Pancreas (tissue), 10 donors: ENCODE measurements around the gene PHAF1. TPM values are rescaled to one million over a fixed set of nuclear protein-coding genes. Genes with fewer than 3 reads are reported as not detected.

Experiments
- ATAC-seq, 4 donors: fragments of 200-7000 bp; cut with Tn5 transposase; one replicate each; pipeline versions ENCODE4 v1.8.0 to v1.9.1; 2020; ENCODE audit warnings: mild to moderate bottlenecking in 4 of 4, moderate library complexity in 4 of 4
- DNase-seq, 6 donors: peaks; one replicate each; pipeline ENCODE4 v3.0.0-alpha.2; 2020
- FAIRE-seq: peaks from 2 replicates; lab custom pipeline; 2012; peaks lifted over from hg19 to GRCh38; lab: Jason Lieb, UNC
- H3K27ac ChIP-seq, 4 donors: fragments of 200-600 bp; sonication (generic); 1 replicate in 3 of 4; 2 replicates in 1 of 4; pipeline versions ENCODE4 v1.5.0 to v1.8.0; 2020
- H3K27me3 ChIP-seq, 4 donors: fragments of 200-600 bp; one replicate each; pipeline ENCODE4 v1.8.0; 2021
- H3K36me3 ChIP-seq, 3 donors: fragments of 200-600 bp; sonication (generic) in 1 of 3; one replicate each; pipeline versions ENCODE4 v1.5.0 to v1.8.0; 2020 to 2021
- H3K4me1 ChIP-seq, 3 donors: fragments of 200-600 bp; one replicate each; pipeline ENCODE4 v1.8.0; 2021
- H3K4me3 ChIP-seq, 4 donors: fragments of 200-600 bp; sonication (generic) in 2 of 4; one replicate each; pipeline versions ENCODE4 v1.5.0 to v1.8.0; 2020 to 2021
- H3K9me3 ChIP-seq, 4 donors: fragments of 200-600 bp; one replicate each; pipeline ENCODE4 v1.8.0; 2021
- WGBS, 2 donors: extraction: QIAGEN DNeasy Blood & Tissue Kit; methylation state at CpG; one replicate each; pipeline ENCODE4 v1.1.7; 2013; 5-methylcytosine and 5-hydroxymethylcytosine counted together
- intact Hi-C, 3 donors: fragments of 100-400 bp; cut with DNase I; formaldehyde crosslinking; loops; one replicate each; pipeline versions ENCODE4 v1.11.1 to v1.14.2; 2022
- polyA plus RNA-seq, 2 donors: library from polyadenylated mRNA; stranded (reverse); fragments of 200-250 nt; gene quantifications; one replicate each; pipeline ENCODE4 v1.2.3, GENCODE V29; 2013
- total RNA-seq, 6 donors: library from RNA; stranded (reverse); fragmentation: NEBNext Ultra II Directional in 4 of 6; extraction: Animal tissue kit (Norgen Biotek cat#: 25700) in 4 of 6; gene quantifications; one replicate each; pipeline versions ENCODE4 v1.2.1 to v1.2.4, GENCODE V29; 2021 to 2023
- TF ChIP-seq, protein P1 (sequence below), 4 donors: fragments of 200-600 bp; sonication (generic) in 3 of 4; IDR thresholded peaks; one replicate each; pipeline versions ENCODE4 v1.5.0 to v1.8.0; 2021; ENCODE audit warnings: antibody characterized with exemption in 4 of 4
- donor health status: healthy with polysubstance abuse.
- donor health status: DM: no; HTN: no; CAD: no; lungs with moderate emphysema.
- donor health status: DM: no; HTN: no; CAD: no.
- donor health status: control.
- donor health status: control.
- donor health status: Bipolar disorder and iron deficiency.
- donor health status: DM: yes; HTN: yes; CAD: no.
- donor health status: DM: no; HTN: no; CAD: no.
- donor health status: DM: no; HTN: no; CAD: no.
- donor health status: DM: yes; HTN: yes; CAD: no.

Gene PHAF1
- total and polyA plus RNA-seq, 8 donors = 2.8 to 8.9 (median 4.9) TPM

- DNase-seq (no peak), ATAC-seq (no peak)
- 85 to 92% methylated on average over 4 of the region's 4 CpGs for WGBS, 2 donors
Measured at GRCh38 chr16:67091906-67092566, 17.7 kb upstream of the PHAF1 start.

DNA sequence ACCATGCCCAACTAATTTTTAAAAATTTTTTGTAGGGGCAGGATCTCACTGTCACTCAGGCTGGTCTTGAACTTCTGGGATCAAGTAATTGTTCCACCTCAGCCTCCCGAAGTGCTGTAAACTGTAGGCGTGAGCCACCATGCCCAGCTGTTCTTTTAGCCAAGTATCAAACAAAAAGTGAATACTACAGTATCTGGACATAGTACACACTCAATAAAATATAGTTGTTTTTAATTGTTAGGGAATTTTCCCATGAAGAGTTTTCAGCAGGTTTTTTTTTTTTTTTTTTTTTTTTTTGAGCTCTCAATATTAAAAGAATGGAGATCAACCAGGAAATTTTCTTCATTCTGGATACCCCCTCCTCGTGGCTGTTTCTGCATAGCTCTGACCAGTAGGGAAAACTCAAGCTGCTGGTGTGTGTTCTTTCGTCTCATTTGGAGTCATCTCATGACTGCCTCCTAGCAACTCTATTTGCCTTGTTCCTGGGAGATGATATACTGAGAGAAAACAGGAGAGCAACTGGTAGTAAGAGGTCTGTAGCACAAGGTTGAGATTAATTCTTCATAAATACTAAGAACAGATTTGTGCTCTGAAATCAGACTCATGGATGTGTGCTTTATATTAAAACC lies 16.5 kb upstream of the PHAF1 start:
- intact Hi-C loops = no loop called here
- DNase-seq (no peak), ATAC-seq (peak in 2 of 4 donors; percentile 80 to 85), FAIRE-seq (no peak)
- 84 to 85% methylated on average over 4 of the region's 4 CpGs for WGBS, 2 donors
- TF ChIP-seq, protein P1, sequence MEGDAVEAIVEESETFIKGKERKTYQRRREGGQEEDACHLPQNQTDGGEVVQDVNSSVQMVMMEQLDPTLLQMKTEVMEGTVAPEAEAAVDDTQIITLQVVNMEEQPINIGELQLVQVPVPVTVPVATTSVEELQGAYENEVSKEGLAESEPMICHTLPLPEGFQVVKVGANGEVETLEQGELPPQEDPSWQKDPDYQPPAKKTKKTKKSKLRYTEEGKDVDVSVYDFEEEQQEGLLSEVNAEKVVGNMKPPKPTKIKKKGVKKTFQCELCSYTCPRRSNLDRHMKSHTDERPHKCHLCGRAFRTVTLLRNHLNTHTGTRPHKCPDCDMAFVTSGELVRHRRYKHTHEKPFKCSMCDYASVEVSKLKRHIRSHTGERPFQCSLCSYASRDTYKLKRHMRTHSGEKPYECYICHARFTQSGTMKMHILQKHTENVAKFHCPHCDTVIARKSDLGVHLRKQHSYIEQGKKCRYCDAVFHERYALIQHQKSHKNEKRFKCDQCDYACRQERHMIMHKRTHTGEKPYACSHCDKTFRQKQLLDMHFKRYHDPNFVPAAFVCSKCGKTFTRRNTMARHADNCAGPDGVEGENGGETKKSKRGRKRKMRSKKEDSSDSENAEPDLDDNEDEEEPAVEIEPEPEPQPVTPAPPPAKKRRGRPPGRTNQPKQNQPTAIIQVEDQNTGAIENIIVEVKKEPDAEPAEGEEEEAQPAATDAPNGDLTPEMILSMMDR (IDR thresholded peaks at IDR 0.05) = no peak
- no peaks in the 10 kb centered on the region for H3K27me3 ChIP-seq
- H3K4me1 ChIP-seq = no peaks in the 10 kb centered on the region
- no peaks in the 10 kb centered on the region for H3K36me3 ChIP-seq
- no peak overlapping the region for H3K4me3 ChIP-seq
- no peak overlapping the region for H3K27ac ChIP-seq
- no peaks in the 10 kb centered on the region for H3K9me3 ChIP-seq

More at GRCh38 chr16:67091906-67092566, 17.7 kb upstream of the PHAF1 start:
- Histone ChIP-seq H3K4me3 (no peak overlapping the region), H3K36me3 (no peaks in the 10 kb centered on the region), H3K27ac (no peak overlapping the region), H3K27me3 (no peaks in the 10 kb centered on the region), H3K9me3 (no peaks in the 10 kb centered on the region), H3K4me1 (no peaks in the 10 kb centered on the region)
- FAIRE-seq = no peak
- TF ChIP-seq, protein P1 (IDR thresholded peaks at IDR 0.05) = no peak
- intact Hi-C loops = no loop called here

- no peak overlapping the region for H3K27ac ChIP-seq
Measured at GRCh38 chr16:67098599-67098998, 11.1 kb upstream of the PHAF1 start.

DNA sequence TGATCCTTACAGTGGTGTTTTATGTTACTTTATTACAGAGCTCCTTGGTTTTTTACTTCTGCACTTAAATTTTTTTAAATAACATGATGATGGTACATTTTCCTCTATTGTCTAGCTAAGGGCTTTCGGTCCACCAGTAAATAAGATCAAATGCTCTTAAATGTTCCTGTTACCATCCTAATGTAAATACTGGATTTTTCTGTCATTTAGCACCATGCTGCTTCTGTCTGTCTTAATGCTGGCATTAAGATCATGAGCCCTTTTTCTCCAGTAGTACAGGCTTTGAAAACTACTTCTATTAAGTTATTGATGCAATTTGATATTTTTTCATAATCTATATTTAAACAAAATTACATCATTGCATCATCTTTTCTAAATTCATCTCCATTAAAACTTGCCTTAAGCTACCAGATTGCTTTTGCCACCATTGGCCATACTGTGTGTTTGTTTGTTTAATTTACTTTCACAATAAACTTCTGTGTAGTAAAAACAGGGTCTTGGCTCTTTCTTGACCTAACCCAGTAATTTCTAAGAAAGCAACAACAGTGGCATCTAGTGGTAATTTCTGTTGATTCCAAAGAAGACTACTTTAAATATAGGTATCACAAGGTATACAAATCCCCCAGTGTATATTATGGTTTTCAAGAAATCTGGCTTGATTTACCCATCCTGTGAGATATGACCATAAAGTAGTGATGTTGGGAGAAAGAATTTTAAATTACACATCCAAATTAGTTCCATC lies 9.0 kb upstream of the PHAF1 start:
- 96 to 97% methylated on average over 1 of the region's 1 CpG for WGBS, 2 donors
- no peak for DNase-seq
- no peaks in the 10 kb centered on the region for H3K9me3 ChIP-seq
- TF ChIP-seq, protein P1 (IDR thresholded peaks at IDR 0.05) = no peak
- H3K36me3 ChIP-seq = peaks cover 0 to 5% (median 0%) of the 10 kb centered on the region in 3 donors
- intact Hi-C loops = no loop called here
- no peak for ATAC-seq
- peaks cover 0 to 4% (median 0%) of the 10 kb centered on the region in 3 donors for H3K4me1 ChIP-seq
- H3K4me3 ChIP-seq = no peak overlapping the region
- H3K27me3 ChIP-seq = no peaks in the 10 kb centered on the region
- no peak for FAIRE-seq
- no peak overlapping the region for H3K27ac ChIP-seq

More at GRCh38 chr16:67098599-67098998, 11.1 kb upstream of the PHAF1 start:
- WGBS, 2 donors = 77 to 86% methylated on average over 2 of the region's 2 CpGs
- DNase-seq (no peak), ATAC-seq (no peak), FAIRE-seq (no peak)
- TF ChIP-seq, protein P1 (IDR thresholded peaks at IDR 0.05) = no peak
- intact Hi-C loops = no loop called here
- Histone ChIP-seq H3K36me3 (peaks cover 0 to 5% (median 0%) of the 10 kb centered on the region in 3 donors), H3K9me3 (no peaks in the 10 kb centered on the region), H3K27me3 (no peaks in the 10 kb centered on the region), H3K4me1 (no peaks in the 10 kb centered on the region), H3K4me3 (no peak overlapping the region)
